K562 (cell line): Measurements from ENCODE around the gene LRRC75A. TPM values are rescaled to one million over a fixed set of nuclear protein-coding genes. Genes with fewer than 3 reads are reported as not detected.

Source experiments
- CBFA2T2 ChIP-seq: fragments of 450-650 bp; conservative IDR thresholded peaks from 2 replicates; pipeline ENCODE4 v1.6.1; 2017; ENCODE audit warnings: mild to moderate bottlenecking
- CBX1 ChIP-seq: sonication (generic); IDR thresholded peaks from 2 replicates; pipeline ENCODE4 v1.6.1; 2016; ENCODE audit warnings: antibody characterized with exemption, low read depth, mild to moderate bottlenecking
- CEBPB ChIP-seq: fragments of 450-650 bp; IDR thresholded peaks from 2 replicates; pipeline ENCODE4 v1.6.1; 2016; ENCODE audit warnings: missing genetic modification characterization, missing compliant biosample characterization
- DIDO1 ChIP-seq: fragments of 450-650 bp; IDR thresholded peaks from 2 replicates; pipeline ENCODE4 v1.6.1; 2016; ENCODE audit warnings: low read depth, missing biosample characterization, missing genetic modification characterization
- HDAC8 ChIP-seq: fragments of 450-650 bp; IDR thresholded peaks from 2 replicates; pipeline ENCODE4 v1.6.1; 2016; ENCODE audit warnings: mild to moderate bottlenecking, missing genetic modification characterization, moderate library complexity, missing compliant biosample characterization
- HSF4 ChIP-seq: fragments of 250-450 bp; sonication (Bioruptor Pico); IDR thresholded peaks from 2 replicates; pipeline ENCODE4 v2.1.2; 2022; ENCODE audit warnings: mild to moderate bottlenecking, moderate library complexity, borderline replicate concordance
- KDM2B ChIP-seq: fragments of 250-450 bp; sonication (Bioruptor Pico); IDR thresholded peaks from 2 replicates; pipeline ENCODE4 v1.8.0; 2021; ENCODE audit warnings: mild to moderate bottlenecking, moderate library complexity
- KLF6 ChIP-seq: fragments of 250-450 bp; sonication (Bioruptor Pico); IDR thresholded peaks from 2 replicates; pipeline ENCODE4 v1.4.0; 2020; ENCODE audit warnings: mild to moderate bottlenecking, moderate library complexity, borderline replicate concordance
- MIER1 ChIP-seq: fragments of 450-650 bp; IDR thresholded peaks from 2 replicates; pipeline ENCODE4 v1.6.1; 2016; ENCODE audit warnings: antibody characterized with exemption, mild to moderate bottlenecking, low read depth
- NFIX ChIP-seq: fragments of 250-450 bp; sonication (Bioruptor Pico); IDR thresholded peaks from 2 replicates; pipeline ENCODE4 v1.4.0; 2020; ENCODE audit warnings: low read depth, mild to moderate bottlenecking, moderate library complexity
- NR2C1 ChIP-seq, 2 experiments: fragments of 450-650 bp; IDR thresholded peaks; 2 replicates each; pipeline ENCODE4 v1.6.1; 2017; ENCODE audit warnings: mild to moderate bottlenecking in 2 of 2, antibody characterized with exemption in 1 of 2, inconsistent platforms in 1 of 2, missing compliant biosample characterization in 1 of 2, missing genetic modification characterization in 1 of 2
- POLR3G ChIP-seq: IDR thresholded peaks from 2 replicates; pipeline ENCODE4 v1.6.1; 2011; ENCODE audit not compliant: insufficient read length, insufficient replicate concordance; ENCODE audit errors: extremely low read depth
- RUNX1 ChIP-seq: sonication (generic); IDR thresholded peaks from 2 replicates; pipeline ENCODE4 v1.6.1; 2016; ENCODE audit warnings: antibody characterized with exemption, low read depth
- TAF7 ChIP-seq: fragments of 450-650 bp; IDR thresholded peaks from 2 replicates; pipeline ENCODE4 v1.6.1; 2016; ENCODE audit warnings: missing genetic modification characterization, missing compliant biosample characterization
- TEAD1 ChIP-seq, 2 experiments: fragments of 450-650 bp in 1 of 2; sonication (generic) in 1 of 2; formaldehyde crosslinking; IDR thresholded peaks; 2 replicates each; pipeline versions ENCODE4 v1.4.0 to v1.8.0; 2020 to 2022; ENCODE audit warnings: mild to moderate bottlenecking in 2 of 2, missing genetic modification reagents in 1 of 2
- ZNF311 ChIP-seq: fragments of 250-450 bp; sonication (Bioruptor Pico); IDR thresholded peaks from 2 replicates; pipeline ENCODE4 v1.4.0; 2020; ENCODE audit warnings: mild to moderate bottlenecking, moderate library complexity
- ZNF695 ChIP-seq: fragments of 450-650 bp; formaldehyde crosslinking; IDR thresholded peaks from 2 replicates; pipeline ENCODE4 v1.4.0; 2020; ENCODE audit warnings: mild to moderate bottlenecking, moderate library complexity
- ZNF79 ChIP-seq: fragments of 250-450 bp; sonication (Bioruptor Pico); IDR thresholded peaks from 2 replicates; pipeline ENCODE4 v1.4.0; 2020; ENCODE audit warnings: low read depth, mild to moderate bottlenecking, moderate library complexity
- polyA plus RNA-seq, 8 experiments: library from polyadenylated mRNA; depleted of rRNA in 4 of 8; stranded (reverse) in 5 of 8; unstranded in 3 of 8; fragments of >200 nt; fragmentation: Nextera tagmentation in 2 of 8; fragmentation: Illumina TruSeq in 1 of 8; extraction: Ambion mirVana in 2 of 8; extraction: Trizol in 1 of 8; gene quantifications; 2 replicates each; pipeline versions ENCODE4 v1.2.1 to v1.2.3, GENCODE V29; 2011 to 2014; ENCODE audit warnings: inconsistent platforms in 1 of 8, missing spikeins in 1 of 8
- total RNA-seq, 7 experiments: library from RNA; depleted of rRNA in 6 of 7; stranded (reverse); fragments of >200 nt in 6 of 7; fragmentation: Illumina TruSeq in 2 of 7; extraction: Trizol in 2 of 7; gene quantifications; 2 replicates each; pipeline versions ENCODE4 v1.2.1 to v1.2.3, GENCODE V29; 2011 to 2021; ENCODE audit warnings: low replicate concordance in 1 of 7
- TF ChIP-seq, protein P1 (sequence below): fragments of 450-650 bp; formaldehyde crosslinking; IDR thresholded peaks from 2 replicates; pipeline ENCODE4 v1.4.0; 2022; ENCODE audit warnings: mild to moderate bottlenecking, moderate library complexity
- TF ChIP-seq, protein P2 (sequence below): fragments of 450-650 bp; conservative IDR thresholded peaks from 2 replicates; pipeline ENCODE4 v1.6.1; 2016; ENCODE audit warnings: missing genetic modification characterization, low read depth, mild to moderate bottlenecking, missing compliant biosample characterization, moderate library complexity
- TF ChIP-seq, protein P3 (sequence below): conservative IDR thresholded peaks from 2 replicates; pipeline ENCODE4 v1.6.1; 2011; ENCODE audit warnings: low read depth, mild to moderate bottlenecking, low read length; ENCODE audit not compliant: control insufficient read depth

The LRRC75A gene
- total and polyA plus RNA-seq, 9 of the 15 experiments (the other 6 are each of a cell fraction or from before 2014, with no cell fraction given) = 0.04 to 0.34 (median 0.08) TPM; not detected in 5

DNA sequence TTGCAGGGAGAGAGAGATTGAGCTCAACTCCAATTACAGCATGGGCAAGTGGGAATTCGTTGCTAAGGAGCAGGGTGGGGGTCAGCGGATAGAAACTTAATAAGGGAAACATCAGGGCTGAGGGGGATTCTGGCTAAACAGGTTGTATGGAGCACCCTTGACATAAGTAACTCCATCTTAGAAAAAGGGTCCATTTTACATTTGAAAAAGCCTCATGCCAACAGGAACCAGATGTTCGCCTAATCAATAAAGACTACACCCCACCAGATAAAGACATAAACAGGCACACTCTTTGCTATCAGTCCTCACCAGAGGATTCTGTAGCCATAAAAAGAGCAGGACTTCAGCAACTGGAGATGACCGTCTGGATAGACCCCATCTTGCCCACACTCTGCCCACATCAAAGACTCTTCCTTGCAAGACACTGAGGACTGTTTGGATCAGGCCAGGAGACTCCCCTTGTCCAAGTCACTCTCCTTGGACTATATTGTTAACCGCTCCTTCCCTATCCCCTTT lies 1.6 kb upstream of the LRRC75A start (continued):
- 0 out of 2 replicates have a peak, but pooled peaks have one; percentile 34 for TF ChIP-seq CBFA2T2
- TF ChIP-seq NR2C1 (IDR thresholded peaks at IDR 0.05) = no peak
- 0 out of 2 replicates have a peak, but pooled peaks have one; percentile 34 for TF ChIP-seq NR2C1 (tag; IDR thresholded peaks at IDR 0.05)
- TF ChIP-seq, protein P1, sequence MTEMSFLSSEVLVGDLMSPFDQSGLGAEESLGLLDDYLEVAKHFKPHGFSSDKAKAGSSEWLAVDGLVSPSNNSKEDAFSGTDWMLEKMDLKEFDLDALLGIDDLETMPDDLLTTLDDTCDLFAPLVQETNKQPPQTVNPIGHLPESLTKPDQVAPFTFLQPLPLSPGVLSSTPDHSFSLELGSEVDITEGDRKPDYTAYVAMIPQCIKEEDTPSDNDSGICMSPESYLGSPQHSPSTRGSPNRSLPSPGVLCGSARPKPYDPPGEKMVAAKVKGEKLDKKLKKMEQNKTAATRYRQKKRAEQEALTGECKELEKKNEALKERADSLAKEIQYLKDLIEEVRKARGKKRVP (CRISPR knock-in tag) = no peak
- TF ChIP-seq TAF7 (tag) = no peak
- TF ChIP-seq, protein P2, sequence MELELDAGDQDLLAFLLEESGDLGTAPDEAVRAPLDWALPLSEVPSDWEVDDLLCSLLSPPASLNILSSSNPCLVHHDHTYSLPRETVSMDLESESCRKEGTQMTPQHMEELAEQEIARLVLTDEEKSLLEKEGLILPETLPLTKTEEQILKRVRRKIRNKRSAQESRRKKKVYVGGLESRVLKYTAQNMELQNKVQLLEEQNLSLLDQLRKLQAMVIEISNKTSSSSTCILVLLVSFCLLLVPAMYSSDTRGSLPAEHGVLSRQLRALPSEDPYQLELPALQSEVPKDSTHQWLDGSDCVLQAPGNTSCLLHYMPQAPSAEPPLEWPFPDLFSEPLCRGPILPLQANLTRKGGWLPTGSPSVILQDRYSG = peak; percentile 61; the same call in 1 of the 2 replicates
- no peak for TF ChIP-seq ZNF79 (CRISPR knock-in tag)
- 0 out of 2 replicates have a peak, but pooled peaks have one; percentile 18 for TF ChIP-seq KLF6 (CRISPR knock-in tag)
- TF ChIP-seq ZNF695 (CRISPR knock-in tag) = peak; percentile 88; the same call in 1 of the 2 replicates
- TF ChIP-seq POLR3G = no peak
- TF ChIP-seq CBX1 = no peak
- TF ChIP-seq HDAC8 = 0 out of 2 replicates have a peak, but pooled peaks have one; percentile 25
- peak; percentile 87 for TF ChIP-seq ZNF311 (CRISPR knock-in tag)
- no peak for TF ChIP-seq MIER1
- TF ChIP-seq NFIX = no peak
- no peak for TF ChIP-seq KDM2B
- no peak for TF ChIP-seq DIDO1 (tag)
- TF ChIP-seq, protein P3, sequence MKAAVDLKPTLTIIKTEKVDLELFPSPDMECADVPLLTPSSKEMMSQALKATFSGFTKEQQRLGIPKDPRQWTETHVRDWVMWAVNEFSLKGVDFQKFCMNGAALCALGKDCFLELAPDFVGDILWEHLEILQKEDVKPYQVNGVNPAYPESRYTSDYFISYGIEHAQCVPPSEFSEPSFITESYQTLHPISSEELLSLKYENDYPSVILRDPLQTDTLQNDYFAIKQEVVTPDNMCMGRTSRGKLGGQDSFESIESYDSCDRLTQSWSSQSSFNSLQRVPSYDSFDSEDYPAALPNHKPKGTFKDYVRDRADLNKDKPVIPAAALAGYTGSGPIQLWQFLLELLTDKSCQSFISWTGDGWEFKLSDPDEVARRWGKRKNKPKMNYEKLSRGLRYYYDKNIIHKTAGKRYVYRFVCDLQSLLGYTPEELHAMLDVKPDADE = no peak
- TF ChIP-seq RUNX1 = no peak
- TF ChIP-seq HSF4 = peak; percentile 83; the same call in 1 of the 2 replicates
- TF ChIP-seq TEAD1 (CRISPR knock-in tag; IDR thresholded peaks at IDR 0.05) = 0 out of 4 replicates have a peak, but pooled peaks of 1 of the 2 experiments have one; percentile 58
- no peak for TF ChIP-seq CEBPB
